ENCODE results near the gene LRRC28. TPM values are rescaled to one million over a fixed set of nuclear protein-coding genes. Genes with fewer than 3 reads are reported as not detected.

The LRRC28 gene
- total and polyA plus RNA-seq, 2 of the 4 experiments (the other 2 are of a cell fraction), result 12.7 to 21.1 TPM

- H3K79me1 ChIP-seq (ENCODE audit: low read depth in 1 of 2, low read length in 2 of 2), result no peaks in the 10 kb centered on the region
- no peaks in the 10 kb centered on the region for H4K20me1 ChIP-seq (ENCODE audit: insufficient read depth, low read length)
- H2BK5ac ChIP-seq (ENCODE audit: low read depth, low read length, poor library complexity, severe bottlenecking), result no peak overlapping the region
- WGBS, 2 experiments (ENCODE audit: extremely low coverage in 2 of 2, insufficient read length in 1 of 2), result 95% methylated on average over 4 of the region's 14 CpGs; no CpG with 5 or more reads in 1 of the 2 experiments
- no peak overlapping the region for H3K4me3 ChIP-seq (ENCODE audit: insufficient read depth, low read depth, low read length)
- no peak overlapping the region for H3K14ac ChIP-seq (replicated peaks; ENCODE audit: low read depth, low read length)
- H3K9me1 ChIP-seq (ENCODE audit: insufficient read depth, low read length), result no peaks in the 10 kb centered on the region
- no peak overlapping the region for H3K18ac ChIP-seq (ENCODE audit: low read depth, low read length)
- H3K27me3 ChIP-seq (ENCODE audit: control insufficient read depth, insufficient read depth, low read length), result 0 out of 2 replicates have a peak, but pooled peaks cover 2% of the 10 kb centered on the region
- intact Hi-C loops (cut with micrococcal nuclease) (no loop called here), dilution Hi-C loops (cut with HindIII; ENCODE audit: low sequenced_read_pairs, unreplicated experiment) (no loop called here), in situ Hi-C loops (cut with MboI; ENCODE audit: low sequenced_read_pairs) (no loop called here)
- no peak overlapping the region for H4K5ac ChIP-seq (ENCODE audit: low read depth, low read length)
- peak overlapping the region; percentile 71 for H2AK9ac ChIP-seq (replicated peaks; ENCODE audit: low read depth, low read length, poor library complexity)
- no peak overlapping the region for H3K4me2 ChIP-seq (ENCODE audit: low read depth, low read length)
- CTCF ChIA-PET, result no interaction called here
- H3K56ac ChIP-seq (ENCODE audit: extremely low read depth, insufficient read depth, low read length), result no peak overlapping the region
- POLR2A ChIA-PET (ENCODE audit: unreplicated experiment), result no interaction called here
- H4K91ac ChIP-seq (ENCODE audit: insufficient read depth, low read depth, low read length), result no peak overlapping the region
- H2AFZ ChIP-seq (replicated peaks; ENCODE audit: low read length, poor library complexity), result peak overlapping the region; percentile 71
- H2BK20ac ChIP-seq (ENCODE audit: low read depth, low read length), result 0 out of 2 replicates have a peak overlapping the region, but pooled peaks have one; percentile 22
- peaks cover 2% of the 10 kb centered on the region; the same call in 1 of the 2 replicates for H3K4me1 ChIP-seq (ENCODE audit: control insufficient read depth, insufficient read depth, low read length)
- no peaks in the 10 kb centered on the region for H3K9me3 ChIP-seq (ENCODE audit: control insufficient read depth, insufficient read depth, low read length)
- H3K23ac ChIP-seq (ENCODE audit: low read depth, low read length), result no peak overlapping the region
- no peak overlapping the region for H3K9ac ChIP-seq (ENCODE audit: low read depth, low read length)
- no TSS peak for BruUV-seq (replicated peaks)
- no peak overlapping the region for H3K27ac ChIP-seq (ENCODE audit: insufficient read depth, low read length)
- no peak overlapping the region for H3K4ac ChIP-seq (ENCODE audit: low read depth, low read length)
- ATAC-seq (ENCODE audit: low read depth) (no peak), DNase-seq (no peak)
- H2AK5ac ChIP-seq (ENCODE audit: low read depth, low read length), result no peak overlapping the region
- TF ChIP-seq CHD1 (IDR thresholded peaks at IDR 0.05; ENCODE audit: low read depth, low read length) (no peak), RFX5 (IDR thresholded peaks at IDR 0.05; ENCODE audit: low read depth, low read length) (no peak), CEBPB (IDR thresholded peaks at IDR 0.05; ENCODE audit: low read depth, low read length) (no peak), BHLHE40 (IDR thresholded peaks at IDR 0.05; ENCODE audit: low read depth, low read length) (no peak), MAZ (IDR thresholded peaks at IDR 0.05; ENCODE audit: borderline replicate concordance, low read depth, low read length) (no peak), NFE2L2 (IDR thresholded peaks at IDR 0.05; ENCODE audit: low read depth, low read length) (no peak), MAFK (IDR thresholded peaks at IDR 0.05; ENCODE audit: low read depth, low read length) (no peak), CTCF (conservative IDR thresholded peaks at IDR 0.05; ENCODE audit: low read depth, low read length) (no peak), USF2 (IDR thresholded peaks at IDR 0.05; ENCODE audit: low read depth, low read length) (no peak)
- no peak overlapping the region for H4K8ac ChIP-seq (ENCODE audit: low read depth in 2 of 2, low read length in 2 of 2)
- no peak overlapping the region for H2BK15ac ChIP-seq (ENCODE audit: low read depth, low read length)
- no peaks in the 10 kb centered on the region for H3K36me3 ChIP-seq (ENCODE audit: control insufficient read depth, insufficient read depth, low read length)
- H2BK120ac ChIP-seq (ENCODE audit: low read depth, low read length), result no peak overlapping the region
Measured at GRCh38 chr15:99433026-99433756, 181.9 kb downstream of the LRRC28 start.
